K562 (cell line): Measurements from ENCODE around the gene TTC28. TPM values are rescaled to one million over a fixed set of nuclear protein-coding genes. Genes with fewer than 3 reads are reported as not detected.
A peak's percentile ranks its signal among the peaks of the same experiment; 100 is the strongest.

ENCODE experiments used
- BRD9 ChIP-seq: fragments of 450-650 bp; IDR thresholded peaks from 2 replicates; pipeline ENCODE4 v1.6.1; 2018; ENCODE audit warnings: low read depth; ENCODE audit not compliant: partially characterized antibody
- CAMTA2 ChIP-seq: fragments of 250-450 bp; sonication (Bioruptor Pico); conservative IDR thresholded peaks from 2 replicates; pipeline ENCODE4 v1.5.1; 2022
- CEBPG ChIP-seq, 3 experiments: fragments of 200-800 bp in 1 of 3; sonication (Bioruptor generic) in 1 of 3; sonication (generic) in 1 of 3; formaldehyde crosslinking in 1 of 3; IDR thresholded peaks in 2 of 3; conservative IDR thresholded peaks in 1 of 3; 2 replicates each; pipeline versions ENCODE4 v1.6.1 to v1.8.0; 2016 to 2022; ENCODE audit warnings: missing compliant biosample characterization in 2 of 3, missing genetic modification characterization in 2 of 3, mild to moderate bottlenecking in 1 of 3, missing genetic modification reagents in 1 of 3
- EGR1 ChIP-seq: fragments of 450-650 bp; conservative IDR thresholded peaks from 2 replicates; pipeline ENCODE4 v1.6.1; 2017; ENCODE audit warnings: mild to moderate bottlenecking
- FOXJ3 ChIP-seq: sonication (generic); formaldehyde crosslinking; IDR thresholded peaks from 2 replicates; pipeline ENCODE4 v1.4.0; 2020; ENCODE audit warnings: mild to moderate bottlenecking, missing genetic modification reagents
- HDGF ChIP-seq: fragments of 450-650 bp; IDR thresholded peaks from 2 replicates; pipeline ENCODE4 v1.6.1; 2016
- HNRNPL ChIP-seq: fragments of 200-400 bp; formaldehyde crosslinking; IDR thresholded peaks from 2 replicates; pipeline ENCODE4 v1.6.1; 2017; ENCODE audit warnings: low read depth, mild to moderate bottlenecking, low read length
- MTA3 ChIP-seq: fragments of 450-650 bp; formaldehyde crosslinking; IDR thresholded peaks from 2 replicates; pipeline ENCODE4 v1.6.1; 2017; ENCODE audit warnings: mild to moderate bottlenecking, borderline replicate concordance
- NR1H2 ChIP-seq: sonication (generic); formaldehyde crosslinking; IDR thresholded peaks from 2 replicates; pipeline ENCODE4 v1.4.0; 2020; ENCODE audit warnings: mild to moderate bottlenecking, missing genetic modification reagents
- POLR3G ChIP-seq: IDR thresholded peaks from 2 replicates; pipeline ENCODE4 v1.6.1; 2011; ENCODE audit not compliant: insufficient read length, insufficient replicate concordance; ENCODE audit errors: extremely low read depth
- RAD21 ChIP-seq, 2 experiments: fragments of 250-450 bp in 1 of 2; fragments of 450-650 bp in 1 of 2; sonication (Bioruptor Pico) in 1 of 2; formaldehyde crosslinking in 1 of 2; IDR thresholded peaks in 1 of 2; conservative IDR thresholded peaks in 1 of 2; 2 replicates each; pipeline versions ENCODE4 v1.4.0 to v1.8.0; 2020 to 2022; ENCODE audit warnings: mild to moderate bottlenecking in 2 of 2, moderate library complexity in 1 of 2
- SRSF3 ChIP-seq: fragments of 200-400 bp; formaldehyde crosslinking; IDR thresholded peaks from 2 replicates; pipeline ENCODE4 v1.6.1; 2016; ENCODE audit warnings: mild to moderate bottlenecking, low read length, moderate library complexity; ENCODE audit not compliant: insufficient read depth
- TAL1 ChIP-seq: fragments of 450-650 bp; IDR thresholded peaks from 2 replicates; pipeline ENCODE4 v1.6.1; 2016; ENCODE audit warnings: mild to moderate bottlenecking
- ZNF224 ChIP-seq: sonication (generic); formaldehyde crosslinking; IDR thresholded peaks from 2 replicates; pipeline ENCODE4 v1.8.0; 2022; ENCODE audit warnings: mild to moderate bottlenecking, missing genetic modification reagents
- ZNF23 ChIP-seq: fragments of 250-450 bp; sonication (Bioruptor Pico); IDR thresholded peaks from 2 replicates; pipeline ENCODE4 v1.4.0; 2020; ENCODE audit warnings: mild to moderate bottlenecking
- ZNF239 ChIP-seq: fragments of 250-450 bp; sonication (Bioruptor Pico); IDR thresholded peaks from 2 replicates; pipeline ENCODE4 v1.4.0; 2020; ENCODE audit warnings: mild to moderate bottlenecking
- ZNF282 ChIP-seq: sonication (generic); formaldehyde crosslinking; IDR thresholded peaks from 2 replicates; pipeline ENCODE4 v1.8.1; 2023; ENCODE audit warnings: missing genetic modification reagents
- ZNF354B ChIP-seq: fragments of 250-450 bp; sonication (Bioruptor Pico); IDR thresholded peaks from 2 replicates; pipeline ENCODE4 v1.4.0; 2020
- polyA plus RNA-seq, 8 experiments: library from polyadenylated mRNA; depleted of rRNA in 4 of 8; stranded (reverse) in 5 of 8; unstranded in 3 of 8; fragments of >200 nt; fragmentation: Nextera tagmentation in 2 of 8; fragmentation: Illumina TruSeq in 1 of 8; extraction: Ambion mirVana in 2 of 8; extraction: Trizol in 1 of 8; gene quantifications; 2 replicates each; pipeline versions ENCODE4 v1.2.1 to v1.2.3, GENCODE V29; 2011 to 2014; ENCODE audit warnings: inconsistent platforms in 1 of 8, missing spikeins in 1 of 8
- total RNA-seq, 7 experiments: library from RNA; depleted of rRNA in 6 of 7; stranded (reverse); fragments of >200 nt in 6 of 7; fragmentation: Illumina TruSeq in 2 of 7; extraction: Trizol in 2 of 7; gene quantifications; 2 replicates each; pipeline versions ENCODE4 v1.2.1 to v1.2.3, GENCODE V29; 2011 to 2021; ENCODE audit warnings: low replicate concordance in 1 of 7
- TF ChIP-seq, protein P1 (sequence below): fragments of 250-450 bp; sonication (Bioruptor Pico); IDR thresholded peaks from 2 replicates; pipeline ENCODE4 v1.5.0; 2020; ENCODE audit warnings: mild to moderate bottlenecking
- TF ChIP-seq, protein P2 (sequence below), 2 experiments: fragments of 450-650 bp; IDR thresholded peaks; 2 replicates each; pipeline ENCODE4 v1.6.1; 2016
- TF ChIP-seq, protein P3 (sequence below): IDR thresholded peaks from 2 replicates; pipeline ENCODE4 v1.6.1; 2014; ENCODE audit warnings: antibody characterized with exemption
- TF ChIP-seq, protein P4 (sequence below): fragments of 450-650 bp; IDR thresholded peaks from 2 replicates; pipeline ENCODE4 v1.7.0; 2016; ENCODE audit warnings: borderline replicate concordance

TTC28 gene
- total and polyA plus RNA-seq, 9 of the 15 experiments (the other 6 are each of a cell fraction or from before 2014, with no cell fraction given), result 0.22 to 10.7 (median 3.1) TPM

DNA sequence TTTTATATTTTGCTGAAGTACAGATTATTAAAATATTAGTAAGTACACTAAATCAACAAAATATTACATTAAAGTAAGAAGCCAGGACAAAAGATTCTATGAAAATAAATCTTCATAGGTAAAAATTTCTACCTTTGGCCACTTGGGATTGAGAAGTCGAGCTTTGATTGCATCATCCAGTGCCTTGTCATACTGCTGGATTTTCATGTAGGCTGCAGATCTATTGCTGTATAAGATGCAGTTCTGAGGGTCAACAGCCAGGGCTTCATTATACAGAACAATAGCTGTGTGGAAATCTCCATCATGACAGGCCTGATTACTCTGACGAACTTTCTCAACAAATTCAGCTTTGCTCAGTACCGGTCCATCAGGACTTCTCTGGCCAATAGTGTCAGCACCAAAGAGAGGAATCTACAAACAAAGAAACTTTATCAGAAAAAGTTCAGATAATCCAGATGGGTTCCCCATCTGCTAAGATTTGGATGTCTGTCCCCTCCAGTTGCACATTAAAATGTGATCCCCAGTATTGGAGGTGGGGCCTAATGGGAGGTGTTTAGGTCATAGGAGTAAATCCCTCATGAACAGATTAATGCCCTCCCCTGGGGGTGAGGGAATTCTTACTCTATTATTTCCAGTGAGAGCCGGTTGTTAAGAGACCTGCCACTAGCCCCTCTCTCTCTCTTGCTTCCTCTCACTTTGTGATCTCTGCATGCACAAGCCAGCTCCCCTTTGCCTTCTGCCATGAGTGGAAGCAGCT is 50.0 kb downstream of the TTC28 start (continued):
- TF ChIP-seq CEBPG (CRISPR knock-in tag; IDR thresholded peaks at IDR 0.05), result peak; percentile 79
- peak; percentile 92 to 96 for TF ChIP-seq CEBPG (tag; conservative IDR thresholded peaks at IDR 0.05 in 1 of 2, IDR thresholded peaks at IDR 0.05 in 1 of 2)
- TF ChIP-seq HDGF, result no peak
- no peak for TF ChIP-seq ZNF239
- TF ChIP-seq CAMTA2 (CRISPR knock-in tag), result no peak
- no peak for TF ChIP-seq MTA3
- no peak for TF ChIP-seq TAL1
- no peak for TF ChIP-seq ZNF224 (CRISPR knock-in tag)
- no peak for TF ChIP-seq FOXJ3 (CRISPR knock-in tag)
- no peak for TF ChIP-seq ZNF282 (CRISPR knock-in tag)
- no peak for TF ChIP-seq RAD21 (CRISPR knock-in tag; conservative IDR thresholded peaks at IDR 0.05 in 1 of 2, IDR thresholded peaks at IDR 0.05 in 1 of 2)
- TF ChIP-seq, protein P1, sequence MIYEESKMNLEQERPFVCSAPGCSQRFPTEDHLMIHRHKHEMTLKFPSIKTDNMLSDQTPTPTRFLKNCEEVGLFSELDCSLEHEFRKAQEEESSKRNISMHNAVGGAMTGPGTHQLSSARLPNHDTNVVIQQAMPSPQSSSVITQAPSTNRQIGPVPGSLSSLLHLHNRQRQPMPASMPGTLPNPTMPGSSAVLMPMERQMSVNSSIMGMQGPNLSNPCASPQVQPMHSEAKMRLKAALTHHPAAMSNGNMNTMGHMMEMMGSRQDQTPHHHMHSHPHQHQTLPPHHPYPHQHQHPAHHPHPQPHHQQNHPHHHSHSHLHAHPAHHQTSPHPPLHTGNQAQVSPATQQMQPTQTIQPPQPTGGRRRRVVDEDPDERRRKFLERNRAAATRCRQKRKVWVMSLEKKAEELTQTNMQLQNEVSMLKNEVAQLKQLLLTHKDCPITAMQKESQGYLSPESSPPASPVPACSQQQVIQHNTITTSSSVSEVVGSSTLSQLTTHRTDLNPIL, result no peak
- no peak for TF ChIP-seq BRD9
- no peak for TF ChIP-seq HNRNPL
- no peak for TF ChIP-seq ZNF23 (CRISPR knock-in tag)
- TF ChIP-seq, protein P2, sequence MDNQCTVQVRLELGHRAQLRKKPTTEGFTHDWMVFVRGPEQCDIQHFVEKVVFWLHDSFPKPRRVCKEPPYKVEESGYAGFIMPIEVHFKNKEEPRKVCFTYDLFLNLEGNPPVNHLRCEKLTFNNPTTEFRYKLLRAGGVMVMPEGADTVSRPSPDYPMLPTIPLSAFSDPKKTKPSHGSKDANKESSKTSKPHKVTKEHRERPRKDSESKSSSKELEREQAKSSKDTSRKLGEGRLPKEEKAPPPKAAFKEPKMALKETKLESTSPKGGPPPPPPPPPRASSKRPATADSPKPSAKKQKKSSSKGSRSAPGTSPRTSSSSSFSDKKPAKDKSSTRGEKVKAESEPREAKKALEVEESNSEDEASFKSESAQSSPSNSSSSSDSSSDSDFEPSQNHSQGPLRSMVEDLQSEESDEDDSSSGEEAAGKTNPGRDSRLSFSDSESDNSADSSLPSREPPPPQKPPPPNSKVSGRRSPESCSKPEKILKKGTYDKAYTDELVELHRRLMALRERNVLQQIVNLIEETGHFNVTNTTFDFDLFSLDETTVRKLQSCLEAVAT (IDR thresholded peaks at IDR 0.05), result no peak
- no peak for TF ChIP-seq ZNF354B (CRISPR knock-in tag)
- TF ChIP-seq, protein P3, sequence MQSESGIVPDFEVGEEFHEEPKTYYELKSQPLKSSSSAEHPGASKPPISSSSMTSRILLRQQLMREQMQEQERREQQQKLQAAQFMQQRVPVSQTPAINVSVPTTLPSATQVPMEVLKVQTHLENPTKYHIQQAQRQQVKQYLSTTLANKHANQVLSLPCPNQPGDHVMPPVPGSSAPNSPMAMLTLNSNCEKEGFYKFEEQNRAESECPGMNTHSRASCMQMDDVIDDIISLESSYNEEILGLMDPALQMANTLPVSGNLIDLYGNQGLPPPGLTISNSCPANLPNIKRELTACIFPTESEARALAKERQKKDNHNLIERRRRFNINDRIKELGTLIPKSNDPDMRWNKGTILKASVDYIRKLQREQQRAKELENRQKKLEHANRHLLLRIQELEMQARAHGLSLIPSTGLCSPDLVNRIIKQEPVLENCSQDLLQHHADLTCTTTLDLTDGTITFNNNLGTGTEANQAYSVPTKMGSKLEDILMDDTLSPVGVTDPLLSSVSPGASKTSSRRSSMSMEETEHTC, result no peak
- TF ChIP-seq EGR1, result no peak
- TF ChIP-seq, protein P4, sequence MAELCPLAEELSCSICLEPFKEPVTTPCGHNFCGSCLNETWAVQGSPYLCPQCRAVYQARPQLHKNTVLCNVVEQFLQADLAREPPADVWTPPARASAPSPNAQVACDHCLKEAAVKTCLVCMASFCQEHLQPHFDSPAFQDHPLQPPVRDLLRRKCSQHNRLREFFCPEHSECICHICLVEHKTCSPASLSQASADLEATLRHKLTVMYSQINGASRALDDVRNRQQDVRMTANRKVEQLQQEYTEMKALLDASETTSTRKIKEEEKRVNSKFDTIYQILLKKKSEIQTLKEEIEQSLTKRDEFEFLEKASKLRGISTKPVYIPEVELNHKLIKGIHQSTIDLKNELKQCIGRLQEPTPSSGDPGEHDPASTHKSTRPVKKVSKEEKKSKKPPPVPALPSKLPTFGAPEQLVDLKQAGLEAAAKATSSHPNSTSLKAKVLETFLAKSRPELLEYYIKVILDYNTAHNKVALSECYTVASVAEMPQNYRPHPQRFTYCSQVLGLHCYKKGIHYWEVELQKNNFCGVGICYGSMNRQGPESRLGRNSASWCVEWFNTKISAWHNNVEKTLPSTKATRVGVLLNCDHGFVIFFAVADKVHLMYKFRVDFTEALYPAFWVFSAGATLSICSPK, result no peak
- no peak for TF ChIP-seq NR1H2 (CRISPR knock-in tag)
- TF ChIP-seq SRSF3, result no peak
- TF ChIP-seq POLR3G, result no peak
- TF ChIP-seq, all 486 proteins: peak for 14
